GM21526 (cell line): ENCODE measurements around the gene SLC14A1.

Experiments
- ATAC-seq: cut with Tn5 transposase; IDR thresholded peaks from one replicate; pipeline ENCODE4 v1.9.1; 2021; ENCODE audit warnings: moderate library complexity; ENCODE audit not compliant: unreplicated experiment, low FRiP score

Gene SLC14A1

GRCh38 chr18:45723567-45724355 lies at the start of gene SLC14A1:
TSS of gene SLC14A1 (plus strand) at chr18:45724181. CDS start at chr18:45730321, 6,140 bp downstream.
- ATAC-seq: no peak

DNA sequence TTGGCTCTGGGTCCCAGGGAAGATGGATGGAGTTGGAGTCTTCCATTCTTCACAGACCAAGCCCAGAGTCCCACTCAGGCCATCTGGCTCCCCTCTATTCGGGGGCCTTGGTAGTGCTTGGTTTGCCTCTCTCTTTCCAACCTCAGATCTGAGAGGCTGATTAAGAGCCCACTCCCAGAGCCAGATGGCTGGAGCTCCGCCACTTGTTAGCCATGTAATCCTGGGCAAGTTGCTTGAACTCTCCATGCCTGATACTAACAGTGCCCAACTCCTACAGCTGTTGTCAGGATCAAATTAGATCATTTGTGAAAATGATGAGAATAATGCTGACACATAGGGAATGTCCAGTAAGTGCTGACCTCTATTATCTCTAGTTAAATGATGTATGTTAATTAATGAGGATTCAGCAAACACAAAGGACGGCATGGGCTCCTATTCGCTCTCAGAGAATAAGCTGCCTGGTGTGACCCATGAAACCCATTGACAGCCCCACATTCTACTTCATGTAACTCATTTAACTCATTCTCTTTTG lies 46.6 kb upstream of the SLC14A1 start:
- ATAC-seq: no peak

GRCh38 chr18:45678441-45678840 lies 45.5 kb upstream of the SLC14A1 start:
- ATAC-seq: no peak

DNA sequence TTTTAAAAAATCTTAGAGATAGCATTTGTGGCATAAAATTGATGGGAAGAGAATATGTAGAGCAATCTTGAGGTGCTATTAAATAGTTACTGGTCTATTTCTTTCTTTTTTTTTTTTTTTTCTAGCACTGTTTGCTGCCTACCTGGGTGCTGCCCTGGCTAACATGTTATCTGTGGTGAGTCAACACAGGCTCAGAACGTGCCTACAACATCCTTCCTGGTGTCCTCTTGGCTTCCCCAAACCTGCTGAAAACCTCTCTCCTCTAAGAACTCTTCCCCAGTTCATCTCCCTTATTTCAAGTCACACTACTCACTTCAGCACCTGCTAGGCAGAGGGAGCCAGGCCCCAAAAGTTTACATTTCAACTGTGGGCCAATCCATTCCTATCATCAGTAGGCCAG lies 45.1 kb upstream of the SLC14A1 start:
- ATAC-seq: no peak

- no peak for ATAC-seq
Measured at GRCh38 chr18:45680066-45680690, 43.8 kb upstream of the SLC14A1 start.

- ATAC-seq: no peak
Measured at GRCh38 chr18:45682181-45682580, 41.8 kb upstream of the SLC14A1 start.

DNA sequence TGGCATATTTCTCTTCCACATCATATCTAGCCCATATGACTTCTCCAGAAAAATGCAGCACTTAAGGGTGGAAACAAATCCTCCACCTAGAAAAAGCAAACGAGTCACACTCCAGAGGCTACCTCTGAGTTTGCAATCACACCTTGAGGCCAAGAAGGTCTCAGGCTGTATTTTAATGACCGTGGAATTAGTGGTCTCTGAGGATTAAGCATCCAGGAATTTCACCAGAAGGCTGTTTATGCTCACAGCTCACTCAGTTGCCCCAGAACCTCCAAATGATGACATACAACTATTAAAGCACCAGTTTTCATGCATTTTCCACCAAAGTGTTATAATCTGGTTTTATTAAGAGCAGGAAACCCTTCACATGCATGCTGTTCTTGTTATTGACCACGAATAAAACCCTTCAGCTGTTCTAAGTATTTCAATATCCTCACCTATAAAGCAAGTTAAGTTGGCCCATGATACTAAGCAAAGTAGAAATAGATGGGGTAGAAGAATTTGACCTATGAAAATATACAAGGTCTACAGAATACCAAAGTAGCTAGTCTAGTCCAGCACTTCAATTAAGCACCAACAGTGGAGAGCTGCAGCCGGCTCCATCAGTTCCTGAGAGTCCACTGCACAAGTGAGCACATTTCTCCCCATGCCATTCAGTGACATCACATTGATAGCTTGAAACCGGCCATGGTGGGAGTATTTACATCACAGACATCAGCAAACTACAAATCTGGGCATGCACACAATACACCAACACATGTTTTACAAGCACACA lies 39.5 kb upstream of the SLC14A1 start:
- no peak for ATAC-seq

DNA sequence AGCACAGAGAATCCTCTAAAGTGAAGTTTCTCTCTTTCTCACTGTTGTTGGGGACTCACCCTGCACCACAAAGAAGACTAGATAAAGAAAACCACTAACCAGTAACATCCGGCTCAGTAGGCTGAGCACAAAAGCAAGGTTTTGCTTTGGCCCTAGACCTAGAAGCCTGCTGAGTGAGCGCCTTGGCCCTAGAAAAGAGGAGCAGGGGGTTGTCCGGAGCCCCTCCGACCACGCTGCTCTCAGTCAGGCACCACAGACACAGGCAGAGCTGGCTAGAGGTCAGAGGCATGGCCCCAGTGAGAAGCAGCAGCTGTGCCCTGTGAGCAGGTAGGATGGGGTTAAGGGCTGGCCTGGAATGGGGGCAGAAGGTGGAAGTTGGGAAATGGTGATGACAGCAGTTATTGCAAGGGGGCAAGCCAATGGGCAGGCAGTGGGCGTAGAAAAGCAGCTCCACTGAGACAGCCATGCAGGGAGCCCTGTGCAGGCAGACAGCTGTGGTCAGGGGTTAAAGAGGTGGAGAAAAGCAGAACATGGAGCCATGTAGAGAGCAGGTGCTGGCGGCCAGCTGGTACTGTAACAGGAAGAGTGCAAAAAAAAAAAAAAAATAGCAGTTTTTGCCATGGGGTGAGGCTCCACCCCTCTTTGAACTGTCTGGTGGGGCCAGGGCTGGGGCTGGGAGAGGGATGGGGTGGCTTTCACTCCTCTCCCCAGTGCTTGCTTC lies 36.9 kb upstream of the SLC14A1 start:
- peak; percentile 89 for ATAC-seq

DNA sequence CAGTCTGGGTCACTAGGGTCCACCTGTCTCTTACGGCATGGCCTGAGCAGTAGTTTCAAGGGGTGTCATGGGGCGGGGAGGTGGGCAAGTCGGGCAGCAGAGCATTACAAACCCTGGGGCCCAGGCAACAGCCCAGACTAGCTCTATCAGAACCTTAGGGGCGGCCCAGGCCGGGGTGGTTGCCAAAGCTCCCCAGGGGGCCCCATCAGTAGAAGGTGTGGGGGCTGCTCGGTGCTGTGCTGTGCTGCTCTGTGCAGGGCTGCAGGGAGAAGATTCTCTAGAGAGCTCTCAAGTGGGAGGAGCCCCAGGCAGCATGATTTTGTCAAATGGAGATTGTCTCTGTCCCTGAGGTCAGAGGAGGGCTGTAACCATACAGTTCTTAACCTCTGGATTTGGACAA lies 36.4 kb upstream of the SLC14A1 start:
- ATAC-seq: peak; percentile 41

DNA sequence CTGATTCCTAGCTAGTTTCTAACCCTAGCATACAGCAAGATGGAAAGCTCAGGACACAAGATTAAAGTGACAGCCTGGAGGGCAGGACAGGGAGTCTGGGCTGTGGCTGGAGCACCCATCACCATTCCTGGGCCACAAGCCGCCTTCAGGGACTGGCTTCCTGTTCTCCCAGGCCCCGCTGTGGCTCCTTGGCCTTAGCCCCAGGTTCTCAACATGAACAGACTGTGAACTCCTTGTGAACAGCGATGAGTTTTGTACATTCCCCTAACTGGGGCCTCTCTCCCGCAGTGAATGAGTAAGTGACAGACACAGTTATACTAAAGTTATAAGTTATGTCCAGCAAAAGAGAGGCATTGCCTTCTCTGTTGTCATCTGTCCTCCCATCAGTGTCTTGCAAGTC lies 35.9 kb upstream of the SLC14A1 start:
- no peak for ATAC-seq

GRCh38 chr18:45688833-45689232 lies 35.1 kb upstream of the SLC14A1 start:
- ATAC-seq: no peak

DNA sequence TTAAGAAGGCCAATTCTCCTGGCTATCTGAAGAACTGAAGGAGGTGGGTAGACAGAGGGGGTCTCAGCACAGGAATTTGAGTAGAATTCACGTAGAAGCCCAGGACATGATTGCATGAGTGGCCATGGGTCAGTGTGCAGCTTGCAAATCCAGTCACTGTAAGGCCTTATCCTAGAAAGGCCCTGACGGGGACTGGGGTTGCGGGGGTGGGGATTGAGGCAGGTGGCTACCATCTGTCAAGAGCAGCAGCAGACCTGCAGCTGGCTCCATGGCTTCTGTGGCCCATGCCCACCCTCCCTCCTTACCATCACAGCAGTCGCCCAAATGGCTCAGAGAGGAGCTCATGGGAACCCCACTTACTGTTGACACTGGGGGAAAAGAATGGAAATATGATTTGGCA lies 34.6 kb upstream of the SLC14A1 start:
- no peak for ATAC-seq

GRCh38 chr18:45690975-45691815 lies 32.8 kb upstream of the SLC14A1 start:
- no peak for ATAC-seq

DNA sequence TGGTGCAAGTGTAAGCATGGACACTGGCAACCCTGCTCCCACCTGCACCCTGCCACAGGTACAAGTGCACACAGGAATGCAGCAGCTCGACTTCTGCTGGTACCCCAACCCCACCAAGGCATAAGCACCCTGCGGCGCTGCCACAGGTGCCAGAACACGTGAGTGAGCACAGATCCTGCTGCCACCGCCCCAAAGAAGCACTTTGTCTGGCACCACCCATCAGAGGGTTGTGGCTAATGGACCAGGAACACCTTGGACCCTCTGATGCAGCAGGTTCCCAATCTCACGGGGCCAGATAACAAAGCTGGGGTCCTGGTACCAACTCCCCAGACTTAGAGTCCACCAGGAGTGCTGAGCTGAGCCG lies 32.2 kb upstream of the SLC14A1 start:
- no peak for ATAC-seq

GRCh38 chr18:45702708-45703265 lies 21.2 kb upstream of the SLC14A1 start:
- ATAC-seq: no peak

GRCh38 chr18:45708831-45709230 lies 15.2 kb upstream of the SLC14A1 start:
- no peak for ATAC-seq

DNA sequence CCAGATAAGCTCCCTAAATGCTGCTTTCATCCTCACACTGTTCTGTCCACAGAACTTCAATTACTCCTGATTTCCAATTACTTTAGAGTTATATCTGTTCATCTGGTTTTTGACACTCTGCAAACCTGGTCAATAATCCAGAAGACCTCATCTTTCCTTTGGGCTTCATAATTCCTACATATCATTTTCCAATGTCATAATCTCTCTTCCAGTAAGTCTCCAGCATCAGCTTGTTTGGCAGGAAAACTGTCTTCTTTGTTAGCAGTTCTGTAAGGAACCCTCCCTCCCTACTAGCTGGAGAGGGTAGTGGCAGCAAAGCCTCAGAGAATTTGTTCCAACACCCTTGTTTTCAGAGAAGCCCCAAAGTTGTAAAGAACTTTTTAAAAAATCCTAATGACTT lies 11.9 kb upstream of the SLC14A1 start:
- no peak for ATAC-seq

DNA sequence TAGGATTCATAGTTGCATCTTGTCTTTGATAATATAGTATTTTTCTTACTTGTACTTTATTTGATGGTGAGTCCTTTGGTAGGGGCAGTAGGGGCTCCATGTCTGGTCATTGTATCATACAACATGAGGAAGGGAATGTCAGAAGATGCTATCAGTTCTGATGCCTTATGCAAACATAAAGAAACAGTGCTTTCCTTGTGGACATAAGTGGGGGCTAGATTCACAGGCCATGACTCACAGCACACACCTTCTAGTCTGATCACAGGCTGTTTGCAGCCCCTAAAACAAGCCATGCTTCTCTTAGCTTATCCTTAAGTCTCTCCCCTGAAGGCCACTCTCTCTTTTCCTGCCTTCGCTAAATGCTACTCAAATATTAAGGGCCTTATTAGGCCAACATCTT lies 10.7 kb upstream of the SLC14A1 start:
- no peak for ATAC-seq

- ATAC-seq: no peak
Measured at GRCh38 chr18:45715212-45715780, 8.7 kb upstream of the SLC14A1 start.
